B cell (primary cell): ENCODE results near the gene CTNNA3.

Source experiments
- EZH2 ChIP-seq: IDR thresholded peaks from 2 replicates; pipeline ENCODE4 v1.6.1; 2012; ENCODE audit warnings: borderline replicate concordance, low read depth, mild to moderate bottlenecking, moderate library complexity, low read length; ENCODE audit not compliant: insufficient read depth, poor library complexity, severe bottlenecking
- TF ChIP-seq, protein P1 (sequence below): fragments of 200-600 bp; IDR thresholded peaks from one replicate; pipeline ENCODE4 v1.8.0; 2022; ENCODE audit warnings: antibody characterized with exemption, mild to moderate bottlenecking

DNA sequence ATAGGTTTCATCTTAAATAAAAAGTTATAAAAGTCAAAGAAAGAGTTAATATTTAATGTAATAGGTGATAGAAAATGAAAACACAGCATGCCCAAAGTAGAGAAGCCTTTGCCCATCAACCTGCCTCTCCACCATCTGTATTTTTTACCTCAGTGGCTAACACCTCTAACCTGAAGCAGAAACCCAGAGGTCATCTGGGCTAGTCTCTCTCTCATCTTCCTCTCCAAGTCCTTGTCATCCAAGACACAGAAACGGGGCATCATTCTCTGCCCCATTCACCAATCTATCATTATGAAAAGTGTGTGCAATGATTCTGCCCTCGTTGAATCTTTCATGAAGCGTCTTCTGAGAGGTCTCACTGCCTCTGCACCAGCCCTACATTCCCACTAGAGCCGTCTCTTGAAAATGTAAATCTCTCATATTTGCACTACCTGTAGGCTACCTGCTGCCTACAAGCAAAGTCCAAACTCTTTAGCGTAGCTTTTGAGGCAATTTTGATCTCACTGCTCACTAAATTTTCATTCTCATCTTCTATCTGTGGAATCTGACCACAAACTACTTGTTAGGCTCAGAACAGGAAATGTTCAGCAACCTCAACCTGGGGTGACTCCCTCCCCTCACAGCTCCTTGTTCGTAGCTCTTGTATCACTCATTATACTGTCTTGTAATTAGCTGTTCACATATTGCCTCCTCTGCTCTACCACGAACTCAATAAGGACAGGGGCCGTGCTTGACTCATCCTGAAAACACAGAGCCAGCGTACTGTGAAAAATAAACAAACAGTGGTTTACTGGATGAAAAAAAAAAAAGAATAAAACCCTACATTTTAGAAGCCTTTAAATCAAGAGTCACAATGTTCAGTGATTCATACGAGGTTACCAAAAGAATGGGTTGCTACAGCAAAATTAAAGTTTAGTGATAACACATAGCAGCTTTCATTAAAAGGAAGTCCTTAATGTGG, 83.1 kb downstream of the CTNNA3 start:
- TF ChIP-seq, protein P1, sequence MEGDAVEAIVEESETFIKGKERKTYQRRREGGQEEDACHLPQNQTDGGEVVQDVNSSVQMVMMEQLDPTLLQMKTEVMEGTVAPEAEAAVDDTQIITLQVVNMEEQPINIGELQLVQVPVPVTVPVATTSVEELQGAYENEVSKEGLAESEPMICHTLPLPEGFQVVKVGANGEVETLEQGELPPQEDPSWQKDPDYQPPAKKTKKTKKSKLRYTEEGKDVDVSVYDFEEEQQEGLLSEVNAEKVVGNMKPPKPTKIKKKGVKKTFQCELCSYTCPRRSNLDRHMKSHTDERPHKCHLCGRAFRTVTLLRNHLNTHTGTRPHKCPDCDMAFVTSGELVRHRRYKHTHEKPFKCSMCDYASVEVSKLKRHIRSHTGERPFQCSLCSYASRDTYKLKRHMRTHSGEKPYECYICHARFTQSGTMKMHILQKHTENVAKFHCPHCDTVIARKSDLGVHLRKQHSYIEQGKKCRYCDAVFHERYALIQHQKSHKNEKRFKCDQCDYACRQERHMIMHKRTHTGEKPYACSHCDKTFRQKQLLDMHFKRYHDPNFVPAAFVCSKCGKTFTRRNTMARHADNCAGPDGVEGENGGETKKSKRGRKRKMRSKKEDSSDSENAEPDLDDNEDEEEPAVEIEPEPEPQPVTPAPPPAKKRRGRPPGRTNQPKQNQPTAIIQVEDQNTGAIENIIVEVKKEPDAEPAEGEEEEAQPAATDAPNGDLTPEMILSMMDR, result no peak
- no peak for TF ChIP-seq EZH2
